ENCODE data around the gene DGCR6L.

DNA sequence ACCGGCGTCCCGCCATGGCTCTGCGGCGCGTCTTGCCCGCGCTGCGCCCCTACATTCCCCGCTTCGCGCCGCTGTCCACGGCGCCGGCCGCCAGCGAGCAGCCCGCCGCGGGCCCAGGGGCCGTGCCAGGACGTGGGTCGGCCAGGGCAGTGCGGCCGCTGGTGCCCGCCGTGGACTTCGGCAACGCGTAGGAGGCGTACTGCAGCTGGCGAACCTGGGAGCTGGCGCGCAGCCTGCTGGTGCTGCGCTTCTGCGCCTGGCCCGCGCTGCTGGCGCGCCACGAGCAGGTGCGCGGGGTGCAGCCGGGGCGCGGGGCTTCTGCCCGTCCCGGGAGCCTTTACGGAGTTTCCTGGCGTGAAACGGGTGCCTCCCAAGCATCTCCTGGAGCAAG is 20.1 kb downstream of the DGCR6L start:
- TF ChIP-seq KDM1A (IDR thresholded peaks at IDR 0.05; ENCODE audit: low read depth) (no peak), SMC3 (IDR thresholded peaks at IDR 0.05) (no peak), MAFK (IDR thresholded peaks at IDR 0.05; ENCODE audit: partially characterized antibody) (no peak), ZC3H11A (IDR thresholded peaks at IDR 0.05) (no peak), POLR2A (IDR thresholded peaks at IDR 0.05; ENCODE audit: low read length) (peak; percentile 28; the same call in 1 of the 2 replicates), ESRRA (IDR thresholded peaks at IDR 0.05; ENCODE audit: borderline replicate concordance, low read length) (no peak), EP300 (IDR thresholded peaks at IDR 0.05) (no peak), HDAC2 (IDR thresholded peaks at IDR 0.05) (no peak), NR3C1 (IDR thresholded peaks at IDR 0.05) (no peak)
- TF ChIP-seq, protein P1, sequence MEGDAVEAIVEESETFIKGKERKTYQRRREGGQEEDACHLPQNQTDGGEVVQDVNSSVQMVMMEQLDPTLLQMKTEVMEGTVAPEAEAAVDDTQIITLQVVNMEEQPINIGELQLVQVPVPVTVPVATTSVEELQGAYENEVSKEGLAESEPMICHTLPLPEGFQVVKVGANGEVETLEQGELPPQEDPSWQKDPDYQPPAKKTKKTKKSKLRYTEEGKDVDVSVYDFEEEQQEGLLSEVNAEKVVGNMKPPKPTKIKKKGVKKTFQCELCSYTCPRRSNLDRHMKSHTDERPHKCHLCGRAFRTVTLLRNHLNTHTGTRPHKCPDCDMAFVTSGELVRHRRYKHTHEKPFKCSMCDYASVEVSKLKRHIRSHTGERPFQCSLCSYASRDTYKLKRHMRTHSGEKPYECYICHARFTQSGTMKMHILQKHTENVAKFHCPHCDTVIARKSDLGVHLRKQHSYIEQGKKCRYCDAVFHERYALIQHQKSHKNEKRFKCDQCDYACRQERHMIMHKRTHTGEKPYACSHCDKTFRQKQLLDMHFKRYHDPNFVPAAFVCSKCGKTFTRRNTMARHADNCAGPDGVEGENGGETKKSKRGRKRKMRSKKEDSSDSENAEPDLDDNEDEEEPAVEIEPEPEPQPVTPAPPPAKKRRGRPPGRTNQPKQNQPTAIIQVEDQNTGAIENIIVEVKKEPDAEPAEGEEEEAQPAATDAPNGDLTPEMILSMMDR (IDR thresholded peaks at IDR 0.05), result no peak
- TF ChIP-seq, protein P2, sequence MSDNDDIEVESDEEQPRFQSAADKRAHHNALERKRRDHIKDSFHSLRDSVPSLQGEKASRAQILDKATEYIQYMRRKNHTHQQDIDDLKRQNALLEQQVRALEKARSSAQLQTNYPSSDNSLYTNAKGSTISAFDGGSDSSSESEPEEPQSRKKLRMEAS (IDR thresholded peaks at IDR 0.05), result no peak; the same call in none of the 2 replicates
- TF ChIP-seq, protein P3, sequence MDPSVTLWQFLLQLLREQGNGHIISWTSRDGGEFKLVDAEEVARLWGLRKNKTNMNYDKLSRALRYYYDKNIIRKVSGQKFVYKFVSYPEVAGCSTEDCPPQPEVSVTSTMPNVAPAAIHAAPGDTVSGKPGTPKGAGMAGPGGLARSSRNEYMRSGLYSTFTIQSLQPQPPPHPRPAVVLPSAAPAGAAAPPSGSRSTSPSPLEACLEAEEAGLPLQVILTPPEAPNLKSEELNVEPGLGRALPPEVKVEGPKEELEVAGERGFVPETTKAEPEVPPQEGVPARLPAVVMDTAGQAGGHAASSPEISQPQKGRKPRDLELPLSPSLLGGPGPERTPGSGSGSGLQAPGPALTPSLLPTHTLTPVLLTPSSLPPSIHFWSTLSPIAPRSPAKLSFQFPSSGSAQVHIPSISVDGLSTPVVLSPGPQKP (IDR thresholded peaks at IDR 0.05; ENCODE audit: low read depth, low read length), result no peak
